ENCODE results near the gene BTBD19. TPM values are rescaled to one million over a fixed set of nuclear protein-coding genes. Genes with fewer than 3 reads are reported as not detected.

The BTBD19 gene
- total and polyA plus RNA-seq, 9 of the 15 experiments (the other 6 are each of a cell fraction or from before 2014, with no cell fraction given), result 0.22 to 2.0 (median 0.95) TPM

- TF ChIP-seq ZBTB40 (IDR thresholded peaks at IDR 0.05), result no peak
- TF ChIP-seq ZBTB40 (CRISPR knock-in tag; IDR thresholded peaks at IDR 0.05), result no peak
- TF ChIP-seq, protein P1, sequence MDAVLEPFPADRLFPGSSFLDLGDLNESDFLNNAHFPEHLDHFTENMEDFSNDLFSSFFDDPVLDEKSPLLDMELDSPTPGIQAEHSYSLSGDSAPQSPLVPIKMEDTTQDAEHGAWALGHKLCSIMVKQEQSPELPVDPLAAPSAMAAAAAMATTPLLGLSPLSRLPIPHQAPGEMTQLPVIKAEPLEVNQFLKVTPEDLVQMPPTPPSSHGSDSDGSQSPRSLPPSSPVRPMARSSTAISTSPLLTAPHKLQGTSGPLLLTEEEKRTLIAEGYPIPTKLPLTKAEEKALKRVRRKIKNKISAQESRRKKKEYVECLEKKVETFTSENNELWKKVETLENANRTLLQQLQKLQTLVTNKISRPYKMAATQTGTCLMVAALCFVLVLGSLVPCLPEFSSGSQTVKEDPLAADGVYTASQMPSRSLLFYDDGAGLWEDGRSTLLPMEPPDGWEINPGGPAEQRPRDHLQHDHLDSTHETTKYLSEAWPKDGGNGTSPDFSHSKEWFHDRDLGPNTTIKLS (IDR thresholded peaks at IDR 0.05; ENCODE audit: borderline replicate concordance, low read depth), result no peak
- TF ChIP-seq POU5F1 (IDR thresholded peaks at IDR 0.05; ENCODE audit: borderline replicate concordance, low read depth, low read length, partially characterized antibody), result no peak
- no peak for TF ChIP-seq FOSL1 (tag; conservative IDR thresholded peaks at IDR 0.05)
- TF ChIP-seq, protein P2, sequence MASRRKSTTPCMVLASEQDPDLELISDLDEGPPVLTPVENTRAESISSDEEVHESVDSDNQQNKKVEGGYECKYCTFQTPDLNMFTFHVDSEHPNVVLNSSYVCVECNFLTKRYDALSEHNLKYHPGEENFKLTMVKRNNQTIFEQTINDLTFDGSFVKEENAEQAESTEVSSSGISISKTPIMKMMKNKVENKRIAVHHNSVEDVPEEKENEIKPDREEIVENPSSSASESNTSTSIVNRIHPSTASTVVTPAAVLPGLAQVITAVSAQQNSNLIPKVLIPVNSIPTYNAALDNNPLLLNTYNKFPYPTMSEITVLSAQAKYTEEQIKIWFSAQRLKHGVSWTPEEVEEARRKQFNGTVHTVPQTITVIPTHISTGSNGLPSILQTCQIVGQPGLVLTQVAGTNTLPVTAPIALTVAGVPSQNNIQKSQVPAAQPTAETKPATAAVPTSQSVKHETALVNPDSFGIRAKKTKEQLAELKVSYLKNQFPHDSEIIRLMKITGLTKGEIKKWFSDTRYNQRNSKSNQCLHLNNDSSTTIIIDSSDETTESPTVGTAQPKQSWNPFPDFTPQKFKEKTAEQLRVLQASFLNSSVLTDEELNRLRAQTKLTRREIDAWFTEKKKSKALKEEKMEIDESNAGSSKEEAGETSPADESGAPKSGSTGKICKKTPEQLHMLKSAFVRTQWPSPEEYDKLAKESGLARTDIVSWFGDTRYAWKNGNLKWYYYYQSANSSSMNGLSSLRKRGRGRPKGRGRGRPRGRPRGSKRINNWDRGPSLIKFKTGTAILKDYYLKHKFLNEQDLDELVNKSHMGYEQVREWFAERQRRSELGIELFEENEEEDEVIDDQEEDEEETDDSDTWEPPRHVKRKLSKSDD (conservative IDR thresholded peaks at IDR 0.05; ENCODE audit: low read length), result no peak
These were observed 52.0 kb downstream of the BTBD19 start (continued) for GRCh38 chr1:44860331-44860730.

All from K562 (cell line).